SKM-1 treated with dmso at 0.1 percent for 144 hours (cell line): ENCODE data around the gene ARPIN.
"Not testable (repeated sequence)": the region's sequence is repeated elsewhere in the genome, so short reads cannot be mapped to it uniquely, and the experiment has no call there.

Source experiments
- DNase-seq: peaks from one replicate; lab custom pipeline; 2025; ENCODE audit not compliant: unreplicated experiment; lab: John Stamatoyannopoulos, UW

Gene ARPIN

GRCh38 chr15:89912674-89913396 is at the start of gene ARPIN:
TSS of gene ARPIN (minus strand) at chr15:89912952. CDS start at chr15:89912835, 117 bp downstream.
- no peak for DNase-seq

GRCh38 chr15:89958107-89958805 is 45.5 kb upstream of the ARPIN start:
- no peak for DNase-seq

GRCh38 chr15:89955449-89955998 is 42.8 kb upstream of the ARPIN start:
- not testable (repeated sequence) for DNase-seq

GRCh38 chr15:89954541-89954940 is 41.8 kb upstream of the ARPIN start:
- no peak for DNase-seq

- no peak for DNase-seq
Observed at GRCh38 chr15:89948796-89949195, 36.0 kb upstream of the ARPIN start.

- peak; percentile 16 for DNase-seq
Observed at GRCh38 chr15:89947385-89947784, 34.6 kb upstream of the ARPIN start.

GRCh38 chr15:89946681-89947299 is 34.0 kb upstream of the ARPIN start:
- DNase-seq = no peak

GRCh38 chr15:89943721-89944120 is 31.0 kb upstream of the ARPIN start:
- DNase-seq = not testable (repeated sequence)

- DNase-seq = no peak
Observed at GRCh38 chr15:89939910-89940309, 27.2 kb upstream of the ARPIN start.

GRCh38 chr15:89939377-89939776 is 26.6 kb upstream of the ARPIN start:
- not testable (repeated sequence) for DNase-seq

GRCh38 chr15:89937365-89938350 is 24.9 kb upstream of the ARPIN start:
- DNase-seq = no peak

- no peak for DNase-seq
Observed at GRCh38 chr15:89936786-89937265, 24.1 kb upstream of the ARPIN start.

- peak; percentile 91 for DNase-seq
Observed at GRCh38 chr15:89936051-89936785, 23.5 kb upstream of the ARPIN start.

- no peak for DNase-seq
Observed at GRCh38 chr15:89932880-89933279, 20.1 kb upstream of the ARPIN start.

GRCh38 chr15:89928421-89928820 is 15.7 kb upstream of the ARPIN start:
- DNase-seq = no peak

GRCh38 chr15:89926158-89926557 is 13.4 kb upstream of the ARPIN start:
- no peak for DNase-seq

GRCh38 chr15:89917442-89918101 is 4.8 kb upstream of the ARPIN start:
- no peak for DNase-seq

GRCh38 chr15:89916660-89917059 is 3.9 kb upstream of the ARPIN start:
- no peak for DNase-seq

GRCh38 chr15:89912145-89912673 is 543 bp downstream of the ARPIN start:
- DNase-seq = no peak
